Measurements from ENCODE around the gene MTHFS. TPM values are rescaled to one million over a fixed set of nuclear protein-coding genes. Genes with fewer than 3 reads are reported as not detected.
"Not testable (repeated sequence)": the region's sequence is repeated elsewhere in the genome, so short reads cannot be mapped to it uniquely, and the experiment has no call there.

Gene MTHFS
- total RNA-seq, 1 experiment from 2014 or later, result 27.1 TPM

- Histone ChIP-seq H3K9me2 (ENCODE audit: insufficient read depth) (no peaks in the 10 kb centered on the region), H3K36me3 (ENCODE audit: low read depth) (no peaks in the 10 kb centered on the region), H3K27ac (no peak overlapping the region), H3K4me1 (replicated peaks; ENCODE audit: insufficient read depth) (no peaks in the 10 kb centered on the region), H3K4me3 (no peak overlapping the region), H3K4me2 (no peak overlapping the region), H3K9me3 (ENCODE audit: insufficient read depth, low read depth) (no peaks in the 10 kb centered on the region), H2AFZ (no peak overlapping the region), H3K27me3 (ENCODE audit: insufficient read depth, low read depth) (no peaks in the 10 kb centered on the region), H4K20me1 (ENCODE audit: insufficient read depth) (no peaks in the 10 kb centered on the region), H3K79me2 (ENCODE audit: low read depth) (no peaks in the 10 kb centered on the region), H3F3A (ENCODE audit: insufficient read depth, low read depth) (no peaks in the 10 kb centered on the region)
- TF ChIP-seq, protein P1, sequence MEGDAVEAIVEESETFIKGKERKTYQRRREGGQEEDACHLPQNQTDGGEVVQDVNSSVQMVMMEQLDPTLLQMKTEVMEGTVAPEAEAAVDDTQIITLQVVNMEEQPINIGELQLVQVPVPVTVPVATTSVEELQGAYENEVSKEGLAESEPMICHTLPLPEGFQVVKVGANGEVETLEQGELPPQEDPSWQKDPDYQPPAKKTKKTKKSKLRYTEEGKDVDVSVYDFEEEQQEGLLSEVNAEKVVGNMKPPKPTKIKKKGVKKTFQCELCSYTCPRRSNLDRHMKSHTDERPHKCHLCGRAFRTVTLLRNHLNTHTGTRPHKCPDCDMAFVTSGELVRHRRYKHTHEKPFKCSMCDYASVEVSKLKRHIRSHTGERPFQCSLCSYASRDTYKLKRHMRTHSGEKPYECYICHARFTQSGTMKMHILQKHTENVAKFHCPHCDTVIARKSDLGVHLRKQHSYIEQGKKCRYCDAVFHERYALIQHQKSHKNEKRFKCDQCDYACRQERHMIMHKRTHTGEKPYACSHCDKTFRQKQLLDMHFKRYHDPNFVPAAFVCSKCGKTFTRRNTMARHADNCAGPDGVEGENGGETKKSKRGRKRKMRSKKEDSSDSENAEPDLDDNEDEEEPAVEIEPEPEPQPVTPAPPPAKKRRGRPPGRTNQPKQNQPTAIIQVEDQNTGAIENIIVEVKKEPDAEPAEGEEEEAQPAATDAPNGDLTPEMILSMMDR (conservative IDR thresholded peaks at IDR 0.05), result no peak
- no peak for TF ChIP-seq EZH2 (IDR thresholded peaks at IDR 0.05; ENCODE audit: low read depth)
- ChIA-PET CTCF (no interaction called here), POLR2A (ENCODE audit: unreplicated experiment) (no interaction called here)
- no peak for DNase-seq
- intact Hi-C loops (cut with micrococcal nuclease; ENCODE audit: unreplicated experiment), result no loop called here
- BruUV-seq (replicated peaks), result no TSS peak
Observed at GRCh38 chr15:79942741-79943481, 46.1 kb upstream of the MTHFS start.

DNA sequence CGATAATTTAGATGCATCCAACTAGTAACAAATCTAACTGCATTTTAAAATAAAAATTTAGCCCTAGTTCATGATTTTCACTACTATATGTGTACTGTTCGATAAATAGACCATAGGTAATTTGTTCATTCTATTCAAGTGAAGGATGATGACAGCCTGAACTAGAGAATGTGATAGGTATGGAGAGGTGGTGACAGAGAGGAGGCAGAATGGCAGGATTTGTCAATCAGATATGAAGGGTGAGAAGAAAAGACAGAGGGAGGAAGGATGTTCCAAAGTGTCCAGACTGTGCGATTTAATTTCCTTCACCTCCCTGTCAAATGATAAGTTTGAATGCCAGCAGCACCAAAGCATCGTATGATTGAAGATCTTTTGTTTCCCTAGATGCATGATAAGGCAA, 42.6 kb upstream of the MTHFS start:
- POLR2A ChIA-PET (ENCODE audit: unreplicated experiment), result no interaction called here
- BruUV-seq (replicated peaks), result no TSS peak

GRCh38 chr15:79938143-79938542, 41.3 kb upstream of the MTHFS start:
- intact Hi-C loops (cut with micrococcal nuclease; ENCODE audit: unreplicated experiment), result no loop called here
- no peaks in the 10 kb centered on the region for H4K20me1 ChIP-seq (ENCODE audit: insufficient read depth)

More for the DNA sequence above, 42.6 kb upstream of the MTHFS start:
- no peaks in the 10 kb centered on the region for H3K4me1 ChIP-seq (replicated peaks; ENCODE audit: insufficient read depth)
- no peak overlapping the region for H3K4me3 ChIP-seq
- H3K36me3 ChIP-seq (ENCODE audit: low read depth), result no peaks in the 10 kb centered on the region
- CTCF ChIA-PET, result no interaction called here
- no peak overlapping the region for H3K27ac ChIP-seq
- no peaks in the 10 kb centered on the region for H3K9me2 ChIP-seq (ENCODE audit: insufficient read depth)
- H3K79me2 ChIP-seq (ENCODE audit: low read depth), result no peaks in the 10 kb centered on the region
- H3K4me2 ChIP-seq, result no peak overlapping the region
- no peaks in the 10 kb centered on the region for H4K20me1 ChIP-seq (ENCODE audit: insufficient read depth)
- no peak overlapping the region for H2AFZ ChIP-seq
- no peaks in the 10 kb centered on the region for H3K9me3 ChIP-seq (ENCODE audit: insufficient read depth, low read depth)
- TF ChIP-seq, protein P1 (conservative IDR thresholded peaks at IDR 0.05), result no peak
- TF ChIP-seq EZH2 (IDR thresholded peaks at IDR 0.05; ENCODE audit: low read depth), result no peak
- no peaks in the 10 kb centered on the region for H3K27me3 ChIP-seq (ENCODE audit: insufficient read depth, low read depth)
- DNase-seq, result no peak
- no peaks in the 10 kb centered on the region for H3F3A ChIP-seq (ENCODE audit: insufficient read depth, low read depth)
- intact Hi-C loops (cut with micrococcal nuclease; ENCODE audit: unreplicated experiment), result no loop called here

GRCh38 chr15:79935556-79936201, 38.9 kb upstream of the MTHFS start:
- H3K4me1 ChIP-seq (replicated peaks; ENCODE audit: insufficient read depth); H3K9me2 ChIP-seq (ENCODE audit: insufficient read depth); H3K4me3 ChIP-seq; H3K27ac ChIP-seq; DNase-seq; H3K27me3 ChIP-seq (ENCODE audit: insufficient read depth, low read depth); H3K36me3 ChIP-seq (ENCODE audit: low read depth); intact Hi-C loops (cut with micrococcal nuclease; ENCODE audit: unreplicated experiment); H4K20me1 ChIP-seq (ENCODE audit: insufficient read depth); H3K4me2 ChIP-seq; CTCF ChIA-PET; BruUV-seq (replicated peaks); H3K79me2 ChIP-seq (ENCODE audit: low read depth); H3K9me3 ChIP-seq (ENCODE audit: insufficient read depth, low read depth); H3F3A ChIP-seq (ENCODE audit: insufficient read depth, low read depth); H2AFZ ChIP-seq: not testable (repeated sequence)
- POLR2A ChIA-PET (ENCODE audit: unreplicated experiment), result interaction anchor here (0.6 kb wide), 1 partner anchor 298 kb away, joined by 5 read pairs; no protein-coding TSS in a partner anchor

More at GRCh38 chr15:79938143-79938542, 41.3 kb upstream of the MTHFS start:
- H3F3A ChIP-seq (ENCODE audit: insufficient read depth, low read depth), result no peaks in the 10 kb centered on the region
- no peaks in the 10 kb centered on the region for H3K27me3 ChIP-seq (ENCODE audit: insufficient read depth, low read depth)
- no peaks in the 10 kb centered on the region for H3K9me2 ChIP-seq (ENCODE audit: insufficient read depth)
- H3K4me2 ChIP-seq, result no peak overlapping the region
- no peak overlapping the region for H2AFZ ChIP-seq
- no peak overlapping the region for H3K27ac ChIP-seq
- TF ChIP-seq, protein P1 (conservative IDR thresholded peaks at IDR 0.05), result no peak
- ChIA-PET CTCF (no interaction called here), POLR2A (ENCODE audit: unreplicated experiment) (no interaction called here)
- no peaks in the 10 kb centered on the region for H3K9me3 ChIP-seq (ENCODE audit: insufficient read depth, low read depth)
- DNase-seq, result no peak
- no peak overlapping the region for H3K4me3 ChIP-seq
- BruUV-seq (replicated peaks), result no TSS peak
- no peaks in the 10 kb centered on the region for H3K4me1 ChIP-seq (replicated peaks; ENCODE audit: insufficient read depth)
- no peaks in the 10 kb centered on the region for H3K36me3 ChIP-seq (ENCODE audit: low read depth)
- H3K79me2 ChIP-seq (ENCODE audit: low read depth), result no peaks in the 10 kb centered on the region

Data from PC-9 (cell line).